H1 (cell line): ENCODE results near the gene SERPINB12. TPM values are rescaled to one million over a fixed set of nuclear protein-coding genes. Genes with fewer than 3 reads are reported as not detected.

Source experiments
- POLR2A ChIP-seq, 2 experiments: IDR thresholded peaks; 1 replicate in 1 of 2; 2 replicates in 1 of 2; pipeline ENCODE4 v1.6.1; 2011; ENCODE audit warnings: low read depth in 2 of 2, low read length in 2 of 2, mild to moderate bottlenecking in 2 of 2; ENCODE audit errors: control extremely low read depth in 1 of 2
- polyA plus RNA-seq, 7 experiments: library from polyadenylated mRNA; depleted of rRNA in 3 of 7; stranded (reverse) in 5 of 7; unstranded in 2 of 7; fragments of >200 nt in 5 of 7; fragments of 200-250 nt in 2 of 7; gene quantifications; 1 replicate in 5 of 7; 2 replicates in 1 of 7; 4 replicates in 1 of 7; pipeline versions ENCODE4 v1.2.1 to v1.2.3, GENCODE V29; 2011 to 2013; ENCODE audit warnings: missing spikeins in 2 of 7, mixed read lengths in 2 of 7
- total RNA-seq: library from RNA; stranded (reverse); fragmentation: NEBNext Ultra II Directional; extraction: Animal tissue kit (Norgen Biotek cat#: 25700); gene quantifications from 2 replicates; pipeline ENCODE4 v1.2.1, GENCODE V29; 2021
- TF ChIP-seq, protein P1 (sequence below), 3 experiments: IDR thresholded peaks; 1 replicate in 2 of 3; 2 replicates in 1 of 3; pipeline versions ENCODE4 v1.5.1 to v1.6.1; 2011; ENCODE audit warnings: low read length in 3 of 3, mild to moderate bottlenecking in 3 of 3, inconsistent platforms in 2 of 3, low read depth in 1 of 3, moderate library complexity in 1 of 3; ENCODE audit not compliant: insufficient read depth in 1 of 3; ENCODE audit errors: control extremely low read depth in 1 of 3

SERPINB12 gene
- total and polyA plus RNA-seq, 2 of the 8 experiments (the other 6 are each of a cell fraction or from before 2014, with no cell fraction given): not detected

DNA sequence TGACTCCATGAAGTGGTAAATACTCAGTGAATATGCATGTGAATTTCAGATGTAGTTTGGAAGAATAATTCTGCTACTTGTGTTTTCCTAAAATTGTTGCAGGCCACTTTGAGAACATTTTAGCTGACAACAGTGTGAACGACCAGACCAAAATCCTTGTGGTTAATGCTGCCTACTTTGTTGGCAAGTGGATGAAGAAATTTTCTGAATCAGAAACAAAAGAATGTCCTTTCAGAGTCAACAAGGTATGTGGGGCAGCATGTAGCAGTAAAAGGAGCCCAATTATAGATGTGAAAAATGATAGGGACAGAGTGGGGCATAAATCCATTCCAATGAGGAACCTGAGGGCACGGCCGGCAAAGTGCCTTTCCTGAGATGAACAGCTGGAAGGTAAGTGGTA, 49.3 kb upstream of the SERPINB12 start (continued):
- TF ChIP-seq, protein P1, sequence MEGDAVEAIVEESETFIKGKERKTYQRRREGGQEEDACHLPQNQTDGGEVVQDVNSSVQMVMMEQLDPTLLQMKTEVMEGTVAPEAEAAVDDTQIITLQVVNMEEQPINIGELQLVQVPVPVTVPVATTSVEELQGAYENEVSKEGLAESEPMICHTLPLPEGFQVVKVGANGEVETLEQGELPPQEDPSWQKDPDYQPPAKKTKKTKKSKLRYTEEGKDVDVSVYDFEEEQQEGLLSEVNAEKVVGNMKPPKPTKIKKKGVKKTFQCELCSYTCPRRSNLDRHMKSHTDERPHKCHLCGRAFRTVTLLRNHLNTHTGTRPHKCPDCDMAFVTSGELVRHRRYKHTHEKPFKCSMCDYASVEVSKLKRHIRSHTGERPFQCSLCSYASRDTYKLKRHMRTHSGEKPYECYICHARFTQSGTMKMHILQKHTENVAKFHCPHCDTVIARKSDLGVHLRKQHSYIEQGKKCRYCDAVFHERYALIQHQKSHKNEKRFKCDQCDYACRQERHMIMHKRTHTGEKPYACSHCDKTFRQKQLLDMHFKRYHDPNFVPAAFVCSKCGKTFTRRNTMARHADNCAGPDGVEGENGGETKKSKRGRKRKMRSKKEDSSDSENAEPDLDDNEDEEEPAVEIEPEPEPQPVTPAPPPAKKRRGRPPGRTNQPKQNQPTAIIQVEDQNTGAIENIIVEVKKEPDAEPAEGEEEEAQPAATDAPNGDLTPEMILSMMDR (IDR thresholded peaks at IDR 0.05; ENCODE audit: control extremely low read depth in 1 of 3, insufficient read depth in 1 of 3, low read depth in 1 of 3, low read length in 3 of 3): no peak
- TF ChIP-seq POLR2A (IDR thresholded peaks at IDR 0.05; ENCODE audit: control extremely low read depth in 1 of 2, low read depth in 2 of 2, low read length in 2 of 2): no peak
